ENCODE results near the gene RARRES1.

RARRES1 gene

GRCh38 chr3:158731938-158732855, at the start of gene RARRES1:
Gene RARRES1, minus strand, starts transcription at chr3:158732457. Its CDS starts 42 bp downstream, at chr3:158732415.
- DNase-seq (ENCODE audit: low read depth) = no peak

- no peak for DNase-seq (ENCODE audit: low read depth)
These were observed 49.6 kb upstream of the RARRES1 start for GRCh38 chr3:158781849-158782248.

GRCh38 chr3:158781191-158781590, 48.9 kb upstream of the RARRES1 start:
- DNase-seq (ENCODE audit: low read depth) = no peak

- no peak for DNase-seq (ENCODE audit: low read depth)
These were observed 48.5 kb upstream of the RARRES1 start for GRCh38 chr3:158780766-158781165.

- DNase-seq (ENCODE audit: low read depth) = no peak
These were observed 45.1 kb upstream of the RARRES1 start for GRCh38 chr3:158777161-158777873.

GRCh38 chr3:158776531-158776930, 44.3 kb upstream of the RARRES1 start:
- DNase-seq (ENCODE audit: low read depth) = no peak

GRCh38 chr3:158775426-158776410, 43.5 kb upstream of the RARRES1 start:
- DNase-seq (ENCODE audit: low read depth) = no peak

- no peak for DNase-seq (ENCODE audit: low read depth)
These were observed 42.7 kb upstream of the RARRES1 start for GRCh38 chr3:158774965-158775364.

GRCh38 chr3:158773845-158774830, 41.9 kb upstream of the RARRES1 start:
- no peak for DNase-seq (ENCODE audit: low read depth)

- no peak for DNase-seq (ENCODE audit: low read depth)
These were observed 40.9 kb upstream of the RARRES1 start for GRCh38 chr3:158773166-158773565.

- DNase-seq (ENCODE audit: low read depth) = no peak
These were observed 39.7 kb upstream of the RARRES1 start for GRCh38 chr3:158771982-158772381.

GRCh38 chr3:158771577-158771976, 39.3 kb upstream of the RARRES1 start:
- DNase-seq (ENCODE audit: low read depth) = no peak

GRCh38 chr3:158770741-158771350, 38.6 kb upstream of the RARRES1 start:
- DNase-seq (ENCODE audit: low read depth) = no peak

- DNase-seq (ENCODE audit: low read depth) = no peak
These were observed 37.9 kb upstream of the RARRES1 start for GRCh38 chr3:158769952-158770740.

- no peak for DNase-seq (ENCODE audit: low read depth)
These were observed 37.3 kb upstream of the RARRES1 start for GRCh38 chr3:158769549-158769948.

- DNase-seq (ENCODE audit: low read depth) = no peak
These were observed 36.8 kb upstream of the RARRES1 start for GRCh38 chr3:158768881-158769543.

GRCh38 chr3:158768361-158768787, 36.1 kb upstream of the RARRES1 start:
- DNase-seq (ENCODE audit: low read depth) = no peak

- DNase-seq (ENCODE audit: low read depth) = no peak
These were observed 34.1 kb upstream of the RARRES1 start for GRCh38 chr3:158766364-158766763.
